ENCODE results near the gene PECR. TPM values are rescaled to one million over a fixed set of nuclear protein-coding genes. Genes with fewer than 3 reads are reported as not detected.

PECR gene
- total RNA-seq, 4 donors from 2014 or later: 11.1 to 15.6 (median 11.9) TPM

- WGBS: 99% methylated on average over 5 of the region's 5 CpGs
- TF ChIP-seq POLR2A (IDR thresholded peaks at IDR 0.05): no peak
- TF ChIP-seq, protein P1, sequence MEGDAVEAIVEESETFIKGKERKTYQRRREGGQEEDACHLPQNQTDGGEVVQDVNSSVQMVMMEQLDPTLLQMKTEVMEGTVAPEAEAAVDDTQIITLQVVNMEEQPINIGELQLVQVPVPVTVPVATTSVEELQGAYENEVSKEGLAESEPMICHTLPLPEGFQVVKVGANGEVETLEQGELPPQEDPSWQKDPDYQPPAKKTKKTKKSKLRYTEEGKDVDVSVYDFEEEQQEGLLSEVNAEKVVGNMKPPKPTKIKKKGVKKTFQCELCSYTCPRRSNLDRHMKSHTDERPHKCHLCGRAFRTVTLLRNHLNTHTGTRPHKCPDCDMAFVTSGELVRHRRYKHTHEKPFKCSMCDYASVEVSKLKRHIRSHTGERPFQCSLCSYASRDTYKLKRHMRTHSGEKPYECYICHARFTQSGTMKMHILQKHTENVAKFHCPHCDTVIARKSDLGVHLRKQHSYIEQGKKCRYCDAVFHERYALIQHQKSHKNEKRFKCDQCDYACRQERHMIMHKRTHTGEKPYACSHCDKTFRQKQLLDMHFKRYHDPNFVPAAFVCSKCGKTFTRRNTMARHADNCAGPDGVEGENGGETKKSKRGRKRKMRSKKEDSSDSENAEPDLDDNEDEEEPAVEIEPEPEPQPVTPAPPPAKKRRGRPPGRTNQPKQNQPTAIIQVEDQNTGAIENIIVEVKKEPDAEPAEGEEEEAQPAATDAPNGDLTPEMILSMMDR (IDR thresholded peaks at IDR 0.05): no peak
- no peak for TF ChIP-seq EP300 (IDR thresholded peaks at IDR 0.05)
- TF ChIP-seq POLR2AphosphoS5 (IDR thresholded peaks at IDR 0.05): no peak
- no peak overlapping the region for H3K4me3 ChIP-seq
- no peak for DNase-seq (ENCODE audit: low spot score in 2 of 2)
- no peak overlapping the region for H3K27ac ChIP-seq
- H3K4me1 ChIP-seq: no peaks in the 10 kb centered on the region
- H3K27me3 ChIP-seq: no peaks in the 10 kb centered on the region
- no peaks in the 10 kb centered on the region for H3K9me3 ChIP-seq
- peaks cover 9% of the 10 kb centered on the region for H3K36me3 ChIP-seq
Measured at GRCh38 chr2:216043949-216044348, 37.7 kb downstream of the PECR start.

- no peak for DNase-seq (ENCODE audit: low spot score in 2 of 2)
- TF ChIP-seq, protein P1 (IDR thresholded peaks at IDR 0.05): no peak
- TF ChIP-seq POLR2A (IDR thresholded peaks at IDR 0.05): no peak
- TF ChIP-seq EP300 (IDR thresholded peaks at IDR 0.05): no peak
- no peak for TF ChIP-seq POLR2AphosphoS5 (IDR thresholded peaks at IDR 0.05)
- WGBS: 93% methylated on average over 2 of the region's 2 CpGs
- Histone ChIP-seq H3K4me3 (no peak overlapping the region), H3K4me1 (no peaks in the 10 kb centered on the region), H3K36me3 (peaks cover 11% of the 10 kb centered on the region), H3K27ac (no peak overlapping the region), H3K27me3 (no peaks in the 10 kb centered on the region), H3K9me3 (no peaks in the 10 kb centered on the region)
Measured at GRCh38 chr2:216041438-216041837, 40.2 kb downstream of the PECR start.

GRCh38 chr2:216039918-216040317, 41.7 kb downstream of the PECR start:
- 88% methylated on average over 3 of the region's 3 CpGs for WGBS
- no peaks in the 10 kb centered on the region for H3K4me1 ChIP-seq
- H3K4me3 ChIP-seq: no peak overlapping the region
- TF ChIP-seq, protein P1 (IDR thresholded peaks at IDR 0.05): no peak
- no peak for TF ChIP-seq POLR2A (IDR thresholded peaks at IDR 0.05)
- TF ChIP-seq POLR2AphosphoS5 (IDR thresholded peaks at IDR 0.05): no peak
- TF ChIP-seq EP300 (IDR thresholded peaks at IDR 0.05): no peak
- no peaks in the 10 kb centered on the region for H3K9me3 ChIP-seq
- H3K27ac ChIP-seq: no peak overlapping the region
- peaks cover 16% of the 10 kb centered on the region for H3K36me3 ChIP-seq
- no peaks in the 10 kb centered on the region for H3K27me3 ChIP-seq
- no peak for DNase-seq (ENCODE audit: low spot score in 2 of 2)

- Histone ChIP-seq H3K4me3 (no peak overlapping the region), H3K36me3 (peaks cover 11% of the 10 kb centered on the region), H3K9me3 (no peaks in the 10 kb centered on the region), H3K27me3 (no peaks in the 10 kb centered on the region), H3K27ac (no peak overlapping the region), H3K4me1 (no peaks in the 10 kb centered on the region)
- 73% methylated on average over 1 of the region's 1 CpG for WGBS
- TF ChIP-seq, protein P1 (IDR thresholded peaks at IDR 0.05): peak; percentile 67 to 90
- no peak for TF ChIP-seq EP300 (IDR thresholded peaks at IDR 0.05)
- DNase-seq (ENCODE audit: low spot score in 2 of 2): no peak
Measured at GRCh38 chr2:216034065-216034464, 47.5 kb downstream of the PECR start.

DNA sequence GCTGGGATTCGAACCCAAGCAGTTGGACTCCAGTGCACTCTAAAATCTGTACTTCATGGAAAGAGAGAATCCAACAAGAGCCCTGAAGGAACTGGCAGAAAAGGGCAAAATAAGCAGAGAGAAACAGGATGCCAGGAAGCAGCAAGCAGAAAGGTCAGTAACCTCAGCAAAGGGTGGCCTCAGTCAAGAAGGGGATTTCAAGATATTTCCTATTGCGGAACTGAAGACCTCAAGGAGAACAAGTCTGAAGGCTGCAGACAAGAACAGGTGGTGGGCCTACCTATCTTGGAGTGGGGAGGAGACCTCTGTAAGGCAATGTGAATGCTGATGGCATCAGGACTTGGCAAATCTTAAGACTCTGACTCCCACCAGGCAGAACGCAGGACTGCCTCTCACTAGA, 48.2 kb downstream of the PECR start:
- H3K9me3 ChIP-seq: no peaks in the 10 kb centered on the region
- H3K27ac ChIP-seq: no peak overlapping the region
- no peaks in the 10 kb centered on the region for H3K4me1 ChIP-seq
- no peak for DNase-seq (ENCODE audit: low spot score in 2 of 2)
- TF ChIP-seq POLR2A (IDR thresholded peaks at IDR 0.05) (no peak), POLR2AphosphoS5 (IDR thresholded peaks at IDR 0.05) (no peak), EP300 (IDR thresholded peaks at IDR 0.05) (no peak)
- TF ChIP-seq, protein P1 (IDR thresholded peaks at IDR 0.05): no peak
- no peaks in the 10 kb centered on the region for H3K27me3 ChIP-seq
- H3K36me3 ChIP-seq: peaks cover 11% of the 10 kb centered on the region
- no peak overlapping the region for H3K4me3 ChIP-seq
- 97% methylated on average over 3 of the region's 3 CpGs for WGBS

Measured in suprapubic skin (tissue), 4 donors.